ENCODE measurements around the gene FAM83D.

DNA sequence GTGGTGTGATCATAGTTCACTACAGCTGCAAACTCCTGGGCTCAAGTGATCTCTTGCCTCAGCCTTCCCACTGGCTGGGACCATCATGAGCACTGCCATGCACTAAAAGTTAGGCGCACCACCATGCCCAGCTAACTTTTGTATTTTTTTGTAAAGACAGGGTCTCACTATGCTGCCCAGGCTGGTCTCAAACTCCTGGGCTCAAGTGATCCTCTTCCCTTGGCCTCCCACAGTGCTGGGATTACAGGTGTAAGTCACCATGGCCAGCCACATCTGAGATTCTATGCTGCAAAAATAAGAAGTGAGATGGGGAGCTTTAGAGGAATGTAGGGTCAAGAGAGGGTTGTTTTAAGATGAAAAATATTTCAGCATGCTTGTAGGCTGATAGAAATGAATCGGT is 1.5 kb upstream of the FAM83D start:
- TF ChIP-seq, protein P1, sequence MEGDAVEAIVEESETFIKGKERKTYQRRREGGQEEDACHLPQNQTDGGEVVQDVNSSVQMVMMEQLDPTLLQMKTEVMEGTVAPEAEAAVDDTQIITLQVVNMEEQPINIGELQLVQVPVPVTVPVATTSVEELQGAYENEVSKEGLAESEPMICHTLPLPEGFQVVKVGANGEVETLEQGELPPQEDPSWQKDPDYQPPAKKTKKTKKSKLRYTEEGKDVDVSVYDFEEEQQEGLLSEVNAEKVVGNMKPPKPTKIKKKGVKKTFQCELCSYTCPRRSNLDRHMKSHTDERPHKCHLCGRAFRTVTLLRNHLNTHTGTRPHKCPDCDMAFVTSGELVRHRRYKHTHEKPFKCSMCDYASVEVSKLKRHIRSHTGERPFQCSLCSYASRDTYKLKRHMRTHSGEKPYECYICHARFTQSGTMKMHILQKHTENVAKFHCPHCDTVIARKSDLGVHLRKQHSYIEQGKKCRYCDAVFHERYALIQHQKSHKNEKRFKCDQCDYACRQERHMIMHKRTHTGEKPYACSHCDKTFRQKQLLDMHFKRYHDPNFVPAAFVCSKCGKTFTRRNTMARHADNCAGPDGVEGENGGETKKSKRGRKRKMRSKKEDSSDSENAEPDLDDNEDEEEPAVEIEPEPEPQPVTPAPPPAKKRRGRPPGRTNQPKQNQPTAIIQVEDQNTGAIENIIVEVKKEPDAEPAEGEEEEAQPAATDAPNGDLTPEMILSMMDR (IDR thresholded peaks at IDR 0.05): no peak
- TF ChIP-seq EZH2 (IDR thresholded peaks at IDR 0.05; ENCODE audit: borderline replicate concordance, insufficient read depth, low read depth, low read length, poor library complexity, severe bottlenecking): no peak
